Type B pancreatic cell (in vitro differentiated cells): ENCODE measurements around the gene SMIM7. TPM values are rescaled to one million over a fixed set of nuclear protein-coding genes. Genes with fewer than 3 reads are reported as not detected.

Source experiments
- DNase-seq: peaks from one replicate; pipeline ENCODE4 v3.0.0; 2021; ENCODE audit warnings: mixed read lengths; ENCODE audit not compliant: unreplicated experiment; ENCODE audit errors: extremely low spot score
- H3K27ac Mint-ChIP-seq: 2 replicates; pipeline ENCODE4 v1.8.0; 2021; ENCODE audit warnings: mild to moderate bottlenecking, mixed read lengths
- H3K27me3 Mint-ChIP-seq: 2 replicates; pipeline ENCODE4 v1.8.0; 2021; ENCODE audit warnings: mixed read lengths
- H3K36me3 Mint-ChIP-seq: 2 replicates; pipeline ENCODE4 v1.8.0; 2021; ENCODE audit warnings: mixed read lengths
- H3K4me1 Mint-ChIP-seq: one replicate; pipeline ENCODE4 v1.8.0; 2021; ENCODE audit warnings: mixed read lengths; ENCODE audit not compliant: unreplicated experiment
- H3K4me3 Mint-ChIP-seq: 2 replicates; pipeline ENCODE4 v1.8.0; 2021; ENCODE audit warnings: mild to moderate bottlenecking, mixed read lengths
- H3K9me3 Mint-ChIP-seq: 2 replicates; pipeline ENCODE4 v1.8.0; 2021; ENCODE audit warnings: mixed read lengths
- CTCF ChIP-seq: fragments of 200-600 bp; sonication (generic); conservative IDR thresholded peaks from 2 replicates; pipeline ENCODE4 v1.5.0; 2021; ENCODE audit warnings: antibody characterized with exemption, mild to moderate bottlenecking
- total RNA-seq: library from RNA; stranded (reverse); gene quantifications from 2 replicates; pipeline ENCODE4 v1.2.1, GENCODE V29; 2021; ENCODE audit warnings: low replicate concordance

The SMIM7 gene
- total RNA-seq, 1 donor from 2014 or later, result 72.1 TPM

DNA sequence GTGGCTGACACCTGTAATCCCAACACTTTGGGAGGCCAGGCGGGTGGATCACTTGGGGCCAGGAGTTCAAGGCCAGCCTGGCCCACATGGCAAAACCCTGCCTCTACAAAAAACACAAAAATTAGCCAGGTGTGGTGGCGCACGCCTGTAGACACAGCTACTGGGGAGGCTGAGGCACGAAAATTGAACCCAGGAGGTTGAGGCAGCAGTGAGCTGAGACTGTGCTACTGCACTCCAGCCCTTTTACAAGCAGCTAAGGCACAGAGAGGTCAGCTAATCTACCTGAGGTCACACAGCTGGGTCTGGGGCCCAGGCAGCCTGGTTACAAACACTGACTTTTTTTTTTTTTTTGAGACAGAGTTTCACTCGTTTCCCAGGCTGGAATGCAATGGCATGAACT, 59.1 kb downstream of the SMIM7 start:
- Mint-ChIP-seq H3K36me3 (no peaks in the 10 kb centered on the region), H3K4me1 (peaks cover 26% of the 10 kb centered on the region), H3K27ac (no peak overlapping the region), H3K9me3 (no peaks in the 10 kb centered on the region), H3K4me3 (no peak overlapping the region), H3K27me3 (no peaks in the 10 kb centered on the region)
- TF ChIP-seq CTCF, result no peak
- no peak for DNase-seq

DNA sequence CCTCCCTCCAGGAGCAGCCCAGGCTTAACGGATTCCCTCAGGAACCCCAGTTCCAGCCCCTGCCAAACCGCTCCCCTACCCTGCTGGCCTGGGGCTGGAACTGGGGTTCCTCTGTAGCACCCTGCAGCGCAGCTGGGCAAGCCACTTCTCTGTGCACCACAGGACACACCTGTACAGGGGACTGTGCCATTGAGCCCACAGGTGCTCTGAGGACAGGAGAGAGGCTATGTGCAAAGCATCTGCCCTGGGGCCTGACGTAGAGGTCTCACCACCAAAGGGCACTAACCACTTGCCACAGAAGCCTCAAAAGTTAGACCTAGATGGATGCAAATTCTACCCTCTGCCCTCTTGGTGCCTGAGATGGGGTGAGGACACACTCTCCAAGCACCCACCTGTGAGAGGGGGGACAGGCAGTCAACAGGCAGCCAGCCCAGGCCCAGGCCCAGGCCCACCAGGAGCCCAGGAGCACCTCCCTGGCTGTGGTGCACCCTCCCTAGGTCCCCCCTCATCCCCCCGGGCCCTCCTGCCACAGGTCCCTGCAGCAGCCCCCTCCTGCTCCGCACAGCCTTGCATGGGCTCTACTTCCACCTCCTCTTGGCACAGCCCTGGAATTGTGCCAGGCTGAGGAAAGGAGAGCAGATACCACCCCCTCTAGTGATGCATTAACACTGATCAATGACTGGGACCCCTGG, 60.1 kb downstream of the SMIM7 start:
- Mint-ChIP-seq H3K4me1 (peaks cover 19% of the 10 kb centered on the region), H3K4me3 (no peak overlapping the region), H3K9me3 (no peaks in the 10 kb centered on the region), H3K27me3 (no peaks in the 10 kb centered on the region), H3K27ac (no peak overlapping the region), H3K36me3 (no peaks in the 10 kb centered on the region)
- no peak for DNase-seq
- TF ChIP-seq CTCF, result no peak

GRCh38 chr19:16598848-16599247, 61.1 kb downstream of the SMIM7 start:
- no peak for TF ChIP-seq CTCF
- H3K4me1 Mint-ChIP-seq, result peaks cover 19% of the 10 kb centered on the region
- H3K36me3 Mint-ChIP-seq, result no peaks in the 10 kb centered on the region
- H3K4me3 Mint-ChIP-seq, result no peak overlapping the region
- no peaks in the 10 kb centered on the region for H3K27me3 Mint-ChIP-seq
- H3K9me3 Mint-ChIP-seq, result no peaks in the 10 kb centered on the region
- no peak overlapping the region for H3K27ac Mint-ChIP-seq
- no peak for DNase-seq

- H3K9me3 Mint-ChIP-seq, result no peaks in the 10 kb centered on the region
- peaks cover 18% of the 10 kb centered on the region for H3K4me1 Mint-ChIP-seq
- H3K4me3 Mint-ChIP-seq, result no peak overlapping the region
- H3K27ac Mint-ChIP-seq, result no peak overlapping the region
- TF ChIP-seq CTCF, result no peak
- H3K36me3 Mint-ChIP-seq, result no peaks in the 10 kb centered on the region
- no peaks in the 10 kb centered on the region for H3K27me3 Mint-ChIP-seq
- no peak for DNase-seq
These were observed 63.5 kb downstream of the SMIM7 start for GRCh38 chr19:16596399-16596798.

Other genes with a start within 250 kb of the SMIM7 start
- gene EPS15L1, start 188.2 kb downstream of the SMIM7 start, total RNA-seq, result 46.6 and 48.7 TPM in 2 replicates
- not detected in 2 replicates for gene CALR3, start 164.0 kb downstream of the SMIM7 start, total RNA-seq
- gene C19orf44, start 163.8 kb downstream of the SMIM7 start, total RNA-seq, result 4.3 and 8.5 TPM in 2 replicates
- gene CHERP, start 117.7 kb downstream of the SMIM7 start, total RNA-seq, result 61.0 and 70.8 TPM in 2 replicates
- 44.5 and 52.7 TPM in 2 replicates for gene SLC35E1, start 87.7 kb downstream of the SMIM7 start, total RNA-seq
- 12.5 and 12.8 TPM in 2 replicates for gene MED26, start 31.9 kb downstream of the SMIM7 start, total RNA-seq
- 7.6 and 8.0 TPM in 2 replicates for gene TMEM38A, start 995 bp upstream of the SMIM7 start, total RNA-seq
- gene NWD1, start 59.7 kb upstream of the SMIM7 start, total RNA-seq, result 0.05 TPM in 1 of 2 replicates, not detected in the other
- 58.9 and 71.2 TPM in 2 replicates for gene SIN3B, start 169.3 kb upstream of the SMIM7 start, total RNA-seq
- not detected in 2 replicates for gene F2RL3, start 228.9 kb upstream of the SMIM7 start, total RNA-seq